HG03066 (cell line): Measurements from ENCODE around the gene RNF25.

Experiments
- ATAC-seq: cut with Tn5 transposase; IDR thresholded peaks from one replicate; pipeline ENCODE4 v1.9.1; 2021; ENCODE audit warnings: low read depth; ENCODE audit not compliant: unreplicated experiment

RNF25 gene

DNA sequence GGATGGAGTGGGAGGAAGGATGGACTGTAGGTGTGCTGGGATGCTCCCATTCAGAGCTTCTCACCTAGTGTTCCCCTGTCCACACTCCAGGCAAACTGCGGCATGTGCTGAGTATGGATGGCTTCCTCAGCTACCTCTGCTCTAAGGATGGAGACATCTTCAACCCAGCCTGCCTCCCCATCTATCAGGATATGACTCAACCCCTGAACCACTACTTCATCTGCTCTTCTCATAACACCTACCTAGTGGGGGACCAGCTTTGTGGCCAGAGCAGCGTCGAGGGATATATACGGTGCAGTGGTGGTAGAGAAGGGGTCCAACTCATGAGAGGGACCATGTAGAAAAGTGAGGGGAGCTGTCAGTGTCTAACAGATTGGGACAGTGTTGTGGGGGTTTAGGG is 43.9 kb downstream of the RNF25 start:
- no peak for ATAC-seq

DNA sequence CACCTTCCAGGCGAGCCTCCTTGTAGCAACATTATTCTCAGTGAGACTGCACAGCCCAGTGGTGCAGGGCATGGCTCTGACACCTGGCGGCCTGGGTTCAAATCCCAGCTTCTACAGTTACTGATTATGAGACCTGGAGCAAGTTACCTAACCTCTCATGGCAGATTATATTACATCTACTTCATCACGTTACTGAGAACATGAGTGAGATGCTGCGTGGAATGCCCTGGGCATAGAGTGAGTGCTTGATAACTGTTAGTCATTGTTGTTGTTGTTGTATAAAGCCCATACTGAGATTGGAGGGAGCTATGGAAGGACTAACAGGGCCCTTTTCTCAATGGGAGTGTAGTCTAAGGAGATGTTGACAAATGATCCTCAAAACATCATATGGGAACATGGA is 45.4 kb downstream of the RNF25 start:
- no peak for ATAC-seq

DNA sequence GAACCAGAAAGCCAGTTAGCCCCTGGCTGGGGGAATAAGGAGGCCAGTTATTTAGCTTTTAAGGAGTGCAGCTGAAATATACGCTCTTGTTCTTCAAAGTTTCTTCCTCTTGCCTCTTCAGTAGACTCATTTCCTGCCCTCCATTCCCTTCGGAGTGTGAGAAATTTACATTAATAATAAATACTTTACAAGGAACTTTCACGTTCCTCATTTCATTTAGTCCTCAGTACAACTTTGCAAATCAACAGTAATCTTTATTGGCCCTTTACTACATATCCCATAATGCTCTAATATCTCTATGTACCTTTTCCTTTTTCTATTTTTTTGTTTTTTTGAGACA is 48.5 kb downstream of the RNF25 start:
- no peak for ATAC-seq

DNA sequence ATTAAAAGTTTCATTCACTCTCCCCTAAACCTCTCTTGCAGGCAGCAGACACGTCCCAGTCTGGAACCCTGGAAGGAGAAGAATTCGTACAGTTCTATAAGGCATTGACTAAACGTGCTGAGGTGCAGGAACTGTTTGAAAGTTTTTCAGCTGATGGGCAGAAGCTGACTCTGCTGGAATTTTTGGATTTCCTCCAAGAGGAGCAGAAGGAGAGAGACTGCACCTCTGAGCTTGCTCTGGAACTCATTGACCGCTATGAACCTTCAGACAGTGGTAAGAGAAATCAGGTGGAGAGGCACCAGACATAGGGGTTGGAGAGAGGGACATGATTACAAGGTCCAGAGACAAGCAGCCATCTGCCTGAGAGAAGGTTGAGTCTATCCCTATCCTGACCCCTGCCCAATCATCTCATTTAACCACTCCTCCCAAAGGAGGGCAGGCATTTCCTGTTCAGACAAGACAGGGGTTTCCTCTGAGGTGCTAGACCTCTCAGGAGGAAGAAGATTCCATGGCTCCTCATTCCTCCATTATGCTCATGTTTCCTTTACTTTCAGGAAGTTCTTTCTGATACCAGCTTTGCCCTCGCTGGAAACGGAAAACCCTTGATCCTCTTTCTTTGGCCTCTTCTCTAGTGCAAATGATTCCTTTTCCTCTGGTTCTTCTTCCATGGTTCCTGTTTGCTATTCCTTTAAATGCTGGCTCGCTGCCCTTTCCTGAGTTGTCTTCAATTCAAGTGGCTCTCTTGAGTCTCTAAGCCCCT is 49.0 kb downstream of the RNF25 start:
- ATAC-seq: no peak

DNA sequence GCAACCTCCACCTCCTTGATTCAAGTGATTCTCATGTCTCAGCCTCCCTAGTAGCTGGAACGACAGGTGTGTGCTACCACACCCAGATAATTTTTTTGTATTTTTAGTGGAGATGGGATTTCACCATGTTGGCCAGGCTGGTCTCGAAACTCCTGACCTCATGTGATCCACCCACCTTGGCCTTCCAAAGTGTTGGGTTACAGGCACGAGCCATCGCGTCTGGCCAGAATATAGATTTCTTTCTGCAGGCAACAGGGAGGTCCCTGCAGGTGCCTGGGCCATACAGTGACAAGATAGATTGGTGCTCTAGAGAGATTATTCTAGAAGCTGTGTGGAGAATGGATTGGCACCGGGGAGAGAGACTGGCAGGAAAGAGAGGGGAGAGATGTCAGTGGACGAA is 50.8 kb downstream of the RNF25 start:
- ATAC-seq: no peak

DNA sequence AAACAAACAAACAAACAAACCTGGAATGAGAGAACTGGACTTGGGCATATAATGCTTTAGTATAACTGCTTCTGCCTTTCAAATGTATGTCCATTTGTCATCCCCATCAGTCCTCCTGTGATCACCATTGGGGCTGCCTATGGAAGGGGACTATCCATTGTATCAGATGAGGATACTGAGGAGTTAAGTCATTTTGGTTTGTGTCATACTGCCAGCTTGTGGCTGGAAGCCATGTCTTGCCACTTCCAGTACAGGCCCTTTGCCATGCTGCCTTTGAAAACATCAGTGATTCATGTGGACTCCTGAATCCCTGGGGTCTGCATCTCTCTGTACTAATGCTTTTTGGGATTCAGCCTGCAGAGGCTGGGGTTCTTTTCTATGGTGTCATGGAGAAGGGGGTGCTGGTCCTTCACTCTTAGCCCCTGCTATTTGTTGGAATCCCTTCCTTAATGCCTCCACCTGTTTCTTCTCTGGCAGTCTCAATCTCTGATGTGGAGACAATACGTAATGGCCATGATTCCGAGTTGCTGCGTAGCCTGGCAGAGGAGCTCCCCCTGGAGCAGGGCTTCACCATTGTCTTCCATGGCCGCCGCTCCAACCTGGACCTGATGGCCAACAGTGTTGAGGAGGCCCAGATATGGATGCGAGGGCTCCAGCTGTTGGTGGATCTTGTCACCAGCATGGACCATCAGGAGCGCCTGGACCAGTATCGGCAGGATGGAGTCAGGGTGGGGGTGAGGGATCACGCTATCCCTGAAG is 53.5 kb downstream of the RNF25 start:
- no peak for ATAC-seq

DNA sequence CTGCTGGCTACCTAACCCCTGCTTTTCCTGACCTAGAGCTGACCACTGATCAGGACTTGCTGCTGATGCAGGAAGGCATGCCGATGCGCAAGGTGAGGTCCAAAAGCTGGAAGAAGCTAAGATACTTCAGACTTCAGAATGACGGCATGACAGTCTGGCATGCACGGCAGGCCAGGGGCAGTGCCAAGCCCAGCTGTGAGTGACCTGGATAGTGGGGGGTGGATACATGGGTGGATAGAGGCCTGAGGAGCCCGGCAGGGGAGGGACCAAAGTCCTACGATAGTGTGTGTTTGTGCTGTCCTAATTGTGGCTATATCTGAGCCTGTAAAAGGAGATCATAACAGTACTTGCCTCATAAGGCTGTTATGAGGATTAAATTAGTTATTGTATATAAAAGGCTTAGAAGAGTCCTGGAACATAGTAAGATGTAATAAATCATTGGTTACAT is 55.9 kb downstream of the RNF25 start:
- ATAC-seq: no peak
